NCI-H345 (cell line): ENCODE measurements around the gene PDE6B.
"Not testable (repeated sequence)": the region's sequence is repeated elsewhere in the genome, so short reads cannot be mapped to it uniquely, and the experiment has no call there.

ENCODE experiments used
- DNase-seq: peaks from one replicate; lab custom pipeline; 2025; lab: John Stamatoyannopoulos, UW

PDE6B gene

DNA sequence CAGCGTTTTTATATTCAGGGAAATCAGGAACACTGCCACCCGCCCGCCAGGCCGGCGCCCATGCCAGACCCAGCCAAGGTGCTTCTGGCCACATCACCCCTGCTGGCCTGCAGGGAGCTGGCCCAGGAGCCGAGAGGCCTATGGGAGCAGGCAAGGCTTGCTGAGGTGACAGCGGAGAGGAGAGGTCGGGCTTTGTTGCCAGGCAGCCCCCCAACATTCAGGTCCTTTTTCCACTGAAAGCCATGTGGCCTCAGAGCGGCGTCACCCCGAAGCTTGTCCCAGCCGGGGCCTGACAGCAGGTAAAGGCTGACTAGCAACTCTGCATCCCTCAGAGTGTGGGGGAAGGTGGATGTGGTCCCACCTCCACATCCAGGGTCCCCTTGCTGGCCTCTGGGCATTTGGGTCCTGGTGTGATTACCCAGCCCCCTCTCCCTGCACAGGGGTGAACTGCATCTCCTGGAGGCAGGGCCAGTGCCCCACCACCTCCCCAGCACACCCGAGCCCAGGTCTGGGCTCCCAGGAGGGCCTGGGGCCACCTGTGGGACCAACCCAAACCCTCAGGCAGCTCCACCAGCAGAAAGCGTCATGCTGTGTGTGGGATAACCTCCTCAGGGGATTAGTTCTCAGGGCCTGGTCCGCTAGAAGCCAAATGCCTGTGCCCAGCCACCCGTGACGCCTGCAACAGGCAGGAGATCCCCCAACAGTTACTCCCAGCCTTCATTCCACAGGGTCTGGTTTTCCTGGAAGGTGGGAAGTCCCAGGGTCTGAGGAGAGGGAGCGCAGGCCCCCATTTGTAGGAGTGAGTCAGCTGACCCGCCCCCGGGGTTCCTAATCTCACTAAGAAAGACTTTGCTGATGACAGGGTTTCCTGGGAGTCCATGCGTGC is at the start of gene PDE6B:
Gene PDE6B, plus strand, starts transcription at position 869 of the 886 bp plus-strand sequence. CDS start 54 bp downstream, outside the sequence.
- DNase-seq, result no peak

DNA sequence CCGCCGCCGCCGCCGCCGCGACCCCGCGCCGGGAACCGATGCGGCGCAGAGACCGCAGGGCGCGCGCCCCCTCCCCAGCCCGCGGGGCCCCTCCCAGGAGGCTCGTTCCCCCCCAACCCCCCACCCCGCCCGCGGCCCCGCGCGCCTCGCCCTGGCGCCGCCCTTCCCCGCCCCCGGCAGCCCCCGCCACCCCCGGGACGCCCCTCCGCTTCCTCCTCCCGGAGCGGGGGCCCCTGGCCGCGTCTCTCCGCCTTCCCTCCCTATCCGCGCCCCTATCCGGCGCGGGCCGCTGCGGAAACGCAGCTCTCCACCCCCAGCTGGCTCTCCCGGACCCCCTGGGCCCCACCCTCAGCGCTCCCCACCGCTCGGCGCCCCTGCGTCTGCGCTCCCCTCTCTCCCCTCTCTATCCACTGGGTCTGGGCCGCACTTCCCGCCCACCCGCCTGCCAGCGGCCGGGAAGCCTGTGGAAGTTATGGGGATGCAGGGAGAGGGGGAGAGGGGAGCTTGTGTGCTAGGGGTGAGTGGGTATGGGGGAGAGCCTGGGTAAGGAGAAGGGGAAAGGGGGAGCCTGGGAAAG is 49.0 kb upstream of the PDE6B start, which contains the start of gene TMEM271:
Gene TMEM271, minus strand, starts transcription at position 51 of the 577 bp plus-strand sequence. CDS start 233 bp downstream, outside the sequence.
- DNase-seq, result no peak

DNA sequence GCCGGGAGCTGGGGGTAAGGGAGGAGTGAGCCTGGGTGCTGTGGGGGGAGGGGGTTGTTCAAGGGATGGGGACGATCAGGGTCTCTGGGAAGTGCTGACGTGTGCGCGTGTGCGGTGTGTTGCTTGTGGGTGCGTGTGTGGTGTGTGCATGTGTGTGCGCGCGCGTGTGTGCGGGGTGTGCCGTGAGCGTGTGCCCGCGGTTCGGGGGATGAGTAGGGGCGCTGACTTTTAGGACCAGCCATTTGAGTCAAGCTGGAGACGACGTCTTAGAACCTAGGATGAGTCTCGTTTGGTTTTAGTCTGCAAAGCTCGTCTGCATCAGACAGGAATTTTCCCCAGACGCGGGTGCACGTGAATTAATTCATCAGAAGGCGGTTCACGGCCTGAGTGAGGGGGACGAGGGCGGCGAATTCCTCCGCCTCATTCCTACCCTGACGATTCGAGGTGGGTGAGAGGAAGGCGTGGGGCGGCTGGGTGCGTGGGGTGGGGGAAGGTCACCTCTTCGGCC is 48.3 kb upstream of the PDE6B start:
- DNase-seq, result no peak

DNA sequence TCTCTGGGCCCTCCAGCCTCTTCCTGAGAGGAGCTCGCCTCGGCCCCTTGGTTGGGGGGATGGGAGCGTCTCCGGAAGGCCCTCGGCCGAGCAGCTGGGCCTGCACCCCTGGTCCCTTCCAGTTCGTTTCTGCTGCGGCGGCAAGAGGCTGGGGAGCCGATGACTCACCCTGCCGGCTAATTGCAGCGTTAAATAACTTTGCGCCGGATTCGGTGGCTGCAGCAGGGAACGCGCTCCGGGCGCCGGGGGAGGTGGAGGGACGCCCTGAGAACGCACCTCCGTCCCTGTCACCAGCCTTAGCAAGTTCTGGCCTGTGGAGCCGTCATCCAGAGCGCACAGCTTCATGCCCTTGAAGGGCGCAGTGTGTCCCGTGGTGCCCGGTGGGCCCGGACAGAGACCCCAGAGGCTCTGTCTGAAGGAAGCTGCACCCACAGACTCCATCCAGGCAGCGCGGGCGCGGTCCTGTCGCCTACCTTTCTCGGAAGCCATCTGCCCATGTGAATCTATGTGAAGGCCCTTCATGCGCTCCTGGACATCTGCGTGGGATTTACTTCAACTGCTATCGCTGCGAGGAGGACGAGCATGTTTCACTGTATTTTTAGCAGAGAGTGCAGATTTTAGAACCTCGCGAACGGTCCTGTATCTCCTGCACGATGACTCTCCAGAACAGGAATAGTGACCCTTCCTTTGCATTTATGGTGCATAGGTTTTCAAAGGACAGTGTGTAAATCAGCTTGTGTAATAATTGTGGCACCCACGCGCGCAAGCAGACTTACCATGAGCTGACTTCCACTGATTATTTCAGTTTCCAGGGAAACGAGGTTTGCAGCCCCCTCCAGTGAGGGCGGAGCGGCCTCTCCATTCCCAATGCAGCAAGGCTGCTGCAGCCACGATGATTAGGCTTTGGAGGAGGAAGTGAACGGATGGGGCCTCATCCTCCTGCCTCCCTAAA is 47.6 kb upstream of the PDE6B start:
- DNase-seq, result no peak

- no peak for DNase-seq
Observed at GRCh38 chr4:578451-579443, 46.6 kb upstream of the PDE6B start.

- DNase-seq, result no peak
Observed at GRCh38 chr4:579543-580175, 45.7 kb upstream of the PDE6B start.

DNA sequence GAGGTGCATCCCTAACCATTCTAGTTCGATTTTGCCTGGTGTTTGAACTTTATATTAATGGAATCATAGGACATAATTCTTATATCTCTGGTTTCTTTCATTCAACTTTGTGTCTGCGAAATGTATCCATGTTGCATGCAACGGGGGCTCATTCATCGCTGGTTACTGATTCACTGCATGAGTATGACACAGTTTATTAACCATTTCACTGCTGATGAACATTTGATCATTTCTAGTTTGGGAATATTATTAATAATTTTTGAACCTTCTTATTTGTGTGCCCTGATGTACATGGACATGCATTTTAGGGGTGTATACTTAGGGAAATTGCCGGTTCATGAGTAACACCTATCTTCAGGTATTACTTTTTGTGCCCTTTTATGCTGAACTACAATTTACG is 44.2 kb upstream of the PDE6B start:
- DNase-seq, result no peak

GRCh38 chr4:581753-582361 is 43.5 kb upstream of the PDE6B start:
- no peak for DNase-seq

GRCh38 chr4:583820-584219 is 41.6 kb upstream of the PDE6B start:
- no peak for DNase-seq

DNA sequence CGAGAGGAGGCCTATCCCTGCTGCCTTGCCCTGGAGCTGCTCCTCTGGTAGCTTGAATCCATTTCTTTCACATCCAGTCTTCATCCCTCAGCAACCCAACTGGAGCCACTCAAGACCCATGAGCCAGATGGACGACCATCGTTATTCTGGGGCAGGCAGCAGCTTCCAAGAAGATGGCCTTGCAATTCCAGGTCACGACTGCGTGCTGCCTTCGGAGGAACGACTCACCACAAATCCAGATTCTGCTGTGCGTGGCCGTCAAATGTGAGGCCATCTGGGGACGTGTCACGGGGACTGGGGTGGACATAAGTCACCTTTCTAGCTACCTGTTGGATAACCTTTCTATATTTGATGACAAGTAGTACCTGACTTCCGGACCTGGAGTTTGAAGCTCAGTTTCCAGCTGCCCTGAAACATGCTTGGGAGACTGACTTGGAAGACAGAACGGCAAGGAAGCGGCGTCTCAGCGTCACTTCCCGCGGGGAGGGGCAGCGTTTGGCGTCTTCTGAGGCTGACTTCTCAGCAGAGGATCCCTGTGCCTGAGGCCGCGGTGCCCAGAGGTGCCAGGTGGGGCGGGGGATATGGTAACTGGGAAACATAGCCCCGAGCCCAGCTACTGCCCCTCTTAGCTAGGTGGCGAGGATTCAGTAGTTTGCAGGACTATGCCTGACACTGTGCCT is 37.6 kb upstream of the PDE6B start:
- DNase-seq, result no peak

GRCh38 chr4:588351-588849 is 37.0 kb upstream of the PDE6B start:
- no peak for DNase-seq

GRCh38 chr4:589219-589963 is 36.0 kb upstream of the PDE6B start:
- DNase-seq, result no peak

- no peak for DNase-seq
Observed at GRCh38 chr4:590313-590841, 35.0 kb upstream of the PDE6B start.

DNA sequence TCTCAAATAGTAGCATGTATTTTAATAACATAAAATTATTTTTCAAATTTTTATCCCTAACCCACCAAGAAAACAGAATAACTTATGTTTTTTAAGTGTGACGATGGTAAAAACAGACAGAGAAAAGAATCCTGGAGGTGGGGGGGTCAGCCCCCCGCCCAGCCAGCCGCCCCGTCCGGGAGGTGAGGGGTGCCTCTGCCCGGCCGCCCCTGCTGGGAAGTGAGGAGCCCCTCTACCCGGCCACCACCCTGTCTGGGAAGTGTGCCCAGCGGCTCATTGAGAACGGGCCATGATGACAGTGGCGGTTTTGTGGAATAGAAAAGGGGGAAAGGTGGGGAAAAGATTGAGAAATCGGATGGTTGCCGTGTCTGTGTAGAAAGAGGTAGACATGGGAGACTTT is 33.2 kb upstream of the PDE6B start:
- DNase-seq, result not testable (repeated sequence)

- no peak for DNase-seq
Observed at GRCh38 chr4:592825-593520, 32.4 kb upstream of the PDE6B start.

DNA sequence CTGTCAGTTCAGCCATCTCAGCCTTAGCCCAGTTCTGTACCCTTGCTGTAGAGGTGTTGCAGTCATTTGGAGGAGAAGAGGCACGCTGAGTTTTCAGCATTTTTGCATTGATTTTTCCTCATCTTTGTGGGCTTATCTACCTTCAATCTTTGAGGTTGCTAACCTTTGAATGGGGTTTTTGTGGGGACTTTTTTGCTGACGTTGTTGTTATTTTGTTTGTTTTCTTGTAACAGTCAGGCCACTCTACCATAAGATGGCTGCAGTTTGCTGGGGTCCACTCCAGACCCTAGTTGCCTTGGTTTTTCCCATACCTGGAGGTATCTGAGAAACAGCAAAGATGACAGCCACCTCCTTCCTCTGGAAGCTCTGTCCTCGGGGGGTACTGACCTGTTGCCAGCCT is 26.4 kb upstream of the PDE6B start:
- no peak for DNase-seq

DNA sequence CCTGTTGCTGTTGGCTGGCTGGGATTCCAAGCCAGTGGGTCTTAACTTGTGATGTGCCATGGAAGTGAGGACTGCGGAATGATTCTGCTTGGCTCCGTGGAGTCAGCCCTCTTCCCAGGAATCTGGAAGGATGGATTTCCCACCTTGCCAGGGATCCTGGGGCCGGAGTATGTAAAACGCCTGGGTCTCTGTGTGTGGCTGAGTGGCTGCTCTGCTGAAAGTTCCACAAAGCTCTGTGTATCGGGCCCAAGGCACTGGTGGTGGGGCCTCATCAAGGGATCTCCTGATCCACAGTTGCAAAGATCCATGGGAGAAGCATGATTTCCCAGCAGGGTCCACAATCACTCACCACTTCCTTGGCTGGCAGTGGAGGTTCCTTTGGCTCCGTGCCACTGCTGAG is 25.2 kb upstream of the PDE6B start:
- DNase-seq, result no peak
